Epithelial cell of esophagus (primary cell): ENCODE results near the gene CNTF.
"Not testable (repeated sequence)": the region's sequence is repeated elsewhere in the genome, so short reads cannot be mapped to it uniquely, and the experiment has no call there.

ENCODE experiments used
- DNase-seq: peaks from one replicate; pipeline ENCODE4 v3.0.0; 2010; ENCODE audit warnings: low read depth
- H3K4me3 ChIP-seq: 2 replicates; pipeline ENCODE4 v1.5.1; 2011; ENCODE audit warnings: mild to moderate bottlenecking, low read length, control low read depth
- CTCF ChIP-seq: IDR thresholded peaks from 2 replicates; pipeline ENCODE4 v1.5.1; 2011; ENCODE audit warnings: low read depth, mild to moderate bottlenecking, low read length, control low read depth, inconsistent platforms; ENCODE audit not compliant: insufficient read depth; ENCODE audit errors: missing control alignments

The CNTF gene

GRCh38 chr11:58622344-58622743 lies at the start of gene CNTF:
CNTF (plus strand) TSS chr11:58622665; CDS start chr11:58622753, 88 bp downstream.
- H3K4me3 ChIP-seq = no peak within 1 kb of the TSS
- no peak for TF ChIP-seq CTCF
- DNase-seq = no peak

GRCh38 chr11:58572906-58573305 lies 49.6 kb upstream of the CNTF start:
- not testable (repeated sequence) for H3K4me3 ChIP-seq, DNase-seq

GRCh38 chr11:58573451-58574104 lies 48.9 kb upstream of the CNTF start:
- H3K4me3 ChIP-seq = peak overlapping the region; percentile 20
- DNase-seq = peak; percentile 89
- no peak for TF ChIP-seq CTCF

GRCh38 chr11:58574881-58575280 lies 47.6 kb upstream of the CNTF start:
- no peak for TF ChIP-seq CTCF
- H3K4me3 ChIP-seq = no peak overlapping the region
- DNase-seq = peak; percentile 49

- TF ChIP-seq CTCF = no peak
- DNase-seq = peak; percentile 74
- H3K4me3 ChIP-seq = no peak within 1 kb of the TSS
Observed at GRCh38 chr11:58575377-58576020, 47.0 kb upstream of the CNTF start, which contains the start of gene LPXN. LPXN (minus strand) TSS chr11:58575856; CDS start chr11:58575772, 84 bp downstream.

GRCh38 chr11:58576887-58577471 lies 45.5 kb upstream of the CNTF start:
- H3K4me3 ChIP-seq = peak overlapping the region; percentile 94
- peak; percentile 57 for TF ChIP-seq CTCF
- peak; percentile 41 for DNase-seq

- no peak for TF ChIP-seq CTCF
- DNase-seq = peak; percentile 77
- peak overlapping the region; percentile 94 for H3K4me3 ChIP-seq
Observed at GRCh38 chr11:58577555-58578135, 44.8 kb upstream of the CNTF start.
